Tibial nerve (tissue), 4 donors: ENCODE data around the gene ZCCHC3. TPM values are rescaled to one million over a fixed set of nuclear protein-coding genes. Genes with fewer than 3 reads are reported as not detected.
A peak's percentile ranks its signal among the peaks of the same experiment; 100 is the strongest.

Source experiments
- DNase-seq, 2 donors: peaks; one replicate each; pipeline ENCODE4 v3.0.0-alpha.2; 2019; ENCODE audit warnings: low spot score in 2 of 2
- H3K27ac ChIP-seq, 4 donors: fragments of 200-600 bp; sonication (generic) in 3 of 4; one replicate each; pipeline ENCODE4 v1.5.1; 2017 to 2019; ENCODE audit warnings: mild to moderate bottlenecking in 1 of 4
- H3K27me3 ChIP-seq, 2 donors: fragments of 200-600 bp; sonication (generic) in 1 of 2; one replicate each; pipeline versions ENCODE4 v1.5.1 to v1.6.0; 2017 to 2019
- H3K36me3 ChIP-seq, 3 donors: fragments of 200-600 bp; sonication (generic); one replicate each; pipeline ENCODE4 v1.5.1; 2018 to 2019
- H3K4me1 ChIP-seq, 4 donors: fragments of 200-600 bp; sonication (generic) in 3 of 4; one replicate each; pipeline ENCODE4 v1.5.1; 2017 to 2019
- H3K4me3 ChIP-seq, 4 donors: fragments of 200-600 bp; sonication (generic) in 3 of 4; one replicate each; pipeline ENCODE4 v1.5.1; 2017 to 2019; ENCODE audit warnings: mild to moderate bottlenecking in 1 of 4, moderate library complexity in 1 of 4
- H3K9me3 ChIP-seq, 4 donors: fragments of 200-600 bp; sonication (generic) in 3 of 4; one replicate each; pipeline ENCODE4 v1.5.1; 2017 to 2019
- CTCF ChIP-seq, 5 experiments: fragments of 200-600 bp in 3 of 5; fragments of 450-650 bp in 2 of 5; sonication (generic) in 3 of 5; IDR thresholded peaks; one replicate each; pipeline ENCODE4 v1.5.1; 2016 to 2019; ENCODE audit warnings: antibody characterized with exemption in 5 of 5, mild to moderate bottlenecking in 3 of 5, moderate library complexity in 2 of 5
- EP300 ChIP-seq, 2 donors: sonication (generic); formaldehyde crosslinking; IDR thresholded peaks; one replicate each; pipeline ENCODE4 v1.6.1; 2017; ENCODE audit warnings: antibody characterized with exemption in 2 of 2, mild to moderate bottlenecking in 1 of 2
- POLR2A ChIP-seq, 2 donors: fragments of 450-650 bp; IDR thresholded peaks; one replicate each; pipeline ENCODE4 v1.6.1; 2017; ENCODE audit warnings: antibody characterized with exemption in 2 of 2, mild to moderate bottlenecking in 2 of 2, moderate library complexity in 2 of 2
- WGBS, 2 donors: methylation state at CpG; one replicate each; pipeline ENCODE4 v1.1.5; 2018; 5-methylcytosine and 5-hydroxymethylcytosine counted together
- total RNA-seq, 4 donors: library from RNA; depleted of rRNA; stranded (reverse); fragments of >200 nt; gene quantifications; one replicate each; pipeline ENCODE4 v1.1.0, GENCODE V29; 2016

The ZCCHC3 gene
- total RNA-seq, 4 donors from 2014 or later = 12.0 to 24.9 (median 20.6) TPM

GRCh38 chr20:289693-290083 lies 7.7 kb upstream of the ZCCHC3 start:
- no peak for TF ChIP-seq EP300 (IDR thresholded peaks at IDR 0.05)
- no peak for TF ChIP-seq POLR2A (IDR thresholded peaks at IDR 0.05)
- TF ChIP-seq CTCF (IDR thresholded peaks at IDR 0.05) = no peak
- Histone ChIP-seq H3K4me1 (peaks cover 0 to 19% (median 3%) of the 10 kb centered on the region in 4 donors), H3K9me3 (no peaks in the 10 kb centered on the region), H3K27ac (peak overlapping the region; percentile 65 to 91 (median 86)), H3K36me3 (no peaks in the 10 kb centered on the region), H3K4me3 (peak overlapping the region; percentile 38 to 72 (median 68)), H3K27me3 (no peaks in the 10 kb centered on the region)
- no peak for DNase-seq
- WGBS, 2 donors = 44 to 45% methylated on average over 2 of the region's 2 CpGs

GRCh38 chr20:290084-290831 lies 7.1 kb upstream of the ZCCHC3 start, which contains the start of gene C20orf96:
C20orf96 (minus strand) TSS chr20:290750; CDS start chr20:290610, 140 bp downstream.
- Histone ChIP-seq H3K9me3 (no peaks in the 10 kb centered on the region), H3K36me3 (no peaks in the 10 kb centered on the region), H3K4me3 (peak within 1 kb of the TSS; percentile 38 to 72 (median 68)), H3K27ac (peak within 1 kb of the TSS; percentile 65 to 91 (median 86)), H3K27me3 (no peaks in the 10 kb centered on the region), H3K4me1 (peaks cover 0 to 19% (median 3%) of the 10 kb centered on the region in 4 donors)
- TF ChIP-seq EP300 (IDR thresholded peaks at IDR 0.05) (peak in 1 of 2 donors; percentile 54), CTCF (IDR thresholded peaks at IDR 0.05) (peak in 4 of 5 experiments; percentile 43 to 67 (median 50)), POLR2A (IDR thresholded peaks at IDR 0.05) (no peak)
- peak; percentile 84 to 90 for DNase-seq
- 1% methylated on average over 43 of the region's 43 CpGs for WGBS, 2 donors

DNA sequence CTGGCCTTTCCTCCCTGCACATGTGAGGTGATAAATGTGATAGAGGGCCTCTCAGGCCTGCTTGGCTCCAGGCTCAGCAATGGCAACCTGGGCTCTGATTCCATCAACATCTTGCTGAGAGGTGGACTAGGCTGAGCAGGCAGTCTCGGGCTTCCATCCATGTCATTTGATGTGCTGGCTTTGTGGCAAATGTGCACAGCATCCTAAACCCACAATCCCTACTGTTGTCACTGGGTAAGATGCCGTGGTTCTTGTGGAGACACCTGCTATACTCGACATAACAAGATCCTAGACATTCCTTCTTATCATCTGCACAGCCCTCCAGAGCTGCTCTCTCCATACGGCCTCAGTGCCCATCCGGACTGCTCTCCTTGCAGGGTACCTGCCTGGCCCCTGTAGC lies 2.8 kb upstream of the ZCCHC3 start:
- WGBS, 2 donors = 90 to 91% methylated on average over 4 to 5 of the region's 5 CpGs
- TF ChIP-seq EP300 (IDR thresholded peaks at IDR 0.05) (no peak), CTCF (IDR thresholded peaks at IDR 0.05) (no peak), POLR2A (IDR thresholded peaks at IDR 0.05) (no peak)
- Histone ChIP-seq H3K4me1 (peaks cover 0 to 37% (median 13%) of the 10 kb centered on the region in 4 donors), H3K27me3 (no peaks in the 10 kb centered on the region), H3K9me3 (no peaks in the 10 kb centered on the region), H3K4me3 (no peak overlapping the region), H3K27ac (no peak overlapping the region), H3K36me3 (no peaks in the 10 kb centered on the region)
- no peak for DNase-seq

DNA sequence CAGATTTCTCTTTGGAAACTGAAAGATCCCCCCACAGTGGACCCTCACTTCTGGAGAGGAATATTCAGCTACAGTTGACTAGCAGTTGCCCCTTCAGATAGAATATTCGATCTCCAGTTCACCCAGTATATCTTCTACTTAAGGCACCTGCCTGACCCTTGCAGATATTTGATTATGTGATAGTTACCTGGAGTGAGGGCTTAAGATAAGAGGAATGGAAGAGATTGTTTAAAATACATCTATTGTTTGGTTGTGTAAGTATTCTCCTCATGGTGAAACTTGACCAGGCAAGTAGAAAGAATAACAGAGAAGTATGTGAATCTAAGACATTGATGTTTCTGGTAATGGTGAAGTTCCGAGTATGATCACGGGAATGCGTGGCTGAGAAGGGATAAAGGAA lies 1.6 kb upstream of the ZCCHC3 start:
- Histone ChIP-seq H3K4me1 (peaks cover 0 to 44% (median 22%) of the 10 kb centered on the region in 4 donors), H3K4me3 (no peak overlapping the region), H3K27ac (no peak overlapping the region), H3K9me3 (no peaks in the 10 kb centered on the region), H3K27me3 (no peaks in the 10 kb centered on the region), H3K36me3 (no peaks in the 10 kb centered on the region)
- DNase-seq = no peak
- 81 to 91% methylated on average over 4 of the region's 4 CpGs for WGBS, 2 donors
- no peak for TF ChIP-seq CTCF (IDR thresholded peaks at IDR 0.05)
- no peak for TF ChIP-seq EP300 (IDR thresholded peaks at IDR 0.05)
- TF ChIP-seq POLR2A (IDR thresholded peaks at IDR 0.05) = no peak
